SU-DHL-6 (cell line): Measurements from ENCODE around the gene ZNF23.

Source experiments
- CTCF ChIP-seq: fragments of 200-600 bp; sonication (generic); IDR thresholded peaks from one replicate; pipeline ENCODE4 v1.5.1; 2017; ENCODE audit warnings: antibody characterized with exemption, mild to moderate bottlenecking, low read length, moderate library complexity; ENCODE audit not compliant: insufficient read depth, poor library complexity, severe bottlenecking
- EZH2phosphoT487 ChIP-seq: fragments of 200-600 bp; sonication (generic), shearing (Covaris generic); conservative IDR thresholded peaks from 2 replicates; pipeline ENCODE4 v1.6.1; 2018; ENCODE audit warnings: mild to moderate bottlenecking, antibody characterized with exemption, low read length, moderate library complexity, mixed read lengths

DNA sequence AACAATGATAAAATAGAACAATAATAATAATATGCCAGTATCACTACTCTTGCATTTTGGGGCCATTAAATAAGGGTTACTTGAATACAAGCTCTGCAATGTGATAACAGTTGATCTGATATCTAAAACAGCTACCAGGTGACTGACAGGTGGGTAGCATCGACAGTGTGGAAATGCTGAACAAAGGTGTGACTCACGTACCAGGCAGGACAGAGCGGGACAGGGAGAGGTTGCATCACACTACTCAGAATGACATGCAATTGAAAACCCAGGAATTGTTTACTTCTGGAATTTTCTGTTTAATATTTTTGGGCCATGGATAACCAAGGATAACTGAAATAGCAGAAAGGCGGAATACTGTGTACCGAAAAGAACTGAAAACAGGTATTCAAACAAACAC is 42.9 kb upstream of the ZNF23 start:
- TF ChIP-seq CTCF (no peak), EZH2phosphoT487 (no peak)
